ENCODE results near the gene KRT4.

Gene KRT4

DNA sequence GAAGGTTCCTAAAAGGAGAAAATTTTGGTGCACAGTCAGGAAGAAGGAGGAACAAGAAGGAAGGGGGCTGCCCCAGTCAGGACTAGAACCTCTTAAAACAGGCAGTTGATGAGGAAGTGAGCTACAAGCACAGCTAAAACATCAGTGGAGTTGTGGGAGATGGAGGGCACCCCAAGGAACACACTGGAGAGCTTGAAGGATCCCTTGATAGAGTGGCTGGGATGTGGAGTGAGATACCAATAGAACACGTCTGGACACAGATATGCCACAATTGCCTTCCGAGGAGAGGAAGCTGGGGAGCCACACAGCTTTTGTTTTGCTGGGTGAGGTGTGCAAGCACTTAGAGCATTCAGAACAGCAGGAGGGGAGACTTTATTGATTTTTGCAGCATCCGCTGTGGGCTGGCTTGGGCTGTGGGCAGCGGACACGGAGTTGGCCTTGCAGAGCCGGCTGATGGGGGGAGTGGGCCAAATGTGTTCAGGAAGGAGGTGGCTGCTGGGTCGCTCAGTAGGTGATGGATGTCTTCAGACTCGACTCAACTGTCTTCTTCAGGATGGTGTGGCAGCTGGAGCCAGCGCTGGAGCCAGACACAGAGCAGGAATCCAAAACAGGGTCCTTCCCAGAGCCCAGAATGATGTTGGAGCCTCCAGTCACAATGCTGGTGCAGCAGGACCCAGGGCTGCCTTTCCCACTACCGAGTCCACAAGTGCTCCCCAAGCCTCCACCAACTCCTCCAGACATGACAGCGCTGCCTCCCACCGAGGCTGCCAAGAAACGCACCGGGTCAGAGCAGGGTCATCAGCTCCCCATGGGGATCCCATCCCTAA lies 24.9 kb upstream of the KRT4 start:
- CTCF ChIA-PET: interaction anchor here (1.2 kb wide), 1 partner anchor 41 kb away, joined by 3 read pairs; no protein-coding TSS in a partner anchor
- TF ChIP-seq ZNF384 (IDR thresholded peaks at IDR 0.05): no peak
- TF ChIP-seq BHLHE40 (IDR thresholded peaks at IDR 0.05; ENCODE audit: borderline replicate concordance): no peak
- TF ChIP-seq TARDBP (IDR thresholded peaks at IDR 0.05): no peak
- no peak for TF ChIP-seq PKNOX1 (IDR thresholded peaks at IDR 0.05)
- TF ChIP-seq L3MBTL2 (conservative IDR thresholded peaks at IDR 0.05): no peak
- no peak for TF ChIP-seq FOXA1 (IDR thresholded peaks at IDR 0.05)
- TF ChIP-seq SUZ12 (IDR thresholded peaks at IDR 0.05): no peak
- TF ChIP-seq HDGF (IDR thresholded peaks at IDR 0.05; ENCODE audit: borderline replicate concordance): no peak
- no peak for TF ChIP-seq SP1 (IDR thresholded peaks at IDR 0.05)
- TF ChIP-seq CTBP1 (IDR thresholded peaks at IDR 0.05; ENCODE audit: borderline replicate concordance): no peak
- TF ChIP-seq FOXM1 (IDR thresholded peaks at IDR 0.05; ENCODE audit: borderline replicate concordance): no peak
- no peak for TF ChIP-seq FOXK2 (IDR thresholded peaks at IDR 0.05)
- no peak for TF ChIP-seq LEF1 (IDR thresholded peaks at IDR 0.05; ENCODE audit: borderline replicate concordance)
- no peak for DNase-seq (ENCODE audit: extremely low spot score)
- POLR2A ChIA-PET: no interaction called here

DNA sequence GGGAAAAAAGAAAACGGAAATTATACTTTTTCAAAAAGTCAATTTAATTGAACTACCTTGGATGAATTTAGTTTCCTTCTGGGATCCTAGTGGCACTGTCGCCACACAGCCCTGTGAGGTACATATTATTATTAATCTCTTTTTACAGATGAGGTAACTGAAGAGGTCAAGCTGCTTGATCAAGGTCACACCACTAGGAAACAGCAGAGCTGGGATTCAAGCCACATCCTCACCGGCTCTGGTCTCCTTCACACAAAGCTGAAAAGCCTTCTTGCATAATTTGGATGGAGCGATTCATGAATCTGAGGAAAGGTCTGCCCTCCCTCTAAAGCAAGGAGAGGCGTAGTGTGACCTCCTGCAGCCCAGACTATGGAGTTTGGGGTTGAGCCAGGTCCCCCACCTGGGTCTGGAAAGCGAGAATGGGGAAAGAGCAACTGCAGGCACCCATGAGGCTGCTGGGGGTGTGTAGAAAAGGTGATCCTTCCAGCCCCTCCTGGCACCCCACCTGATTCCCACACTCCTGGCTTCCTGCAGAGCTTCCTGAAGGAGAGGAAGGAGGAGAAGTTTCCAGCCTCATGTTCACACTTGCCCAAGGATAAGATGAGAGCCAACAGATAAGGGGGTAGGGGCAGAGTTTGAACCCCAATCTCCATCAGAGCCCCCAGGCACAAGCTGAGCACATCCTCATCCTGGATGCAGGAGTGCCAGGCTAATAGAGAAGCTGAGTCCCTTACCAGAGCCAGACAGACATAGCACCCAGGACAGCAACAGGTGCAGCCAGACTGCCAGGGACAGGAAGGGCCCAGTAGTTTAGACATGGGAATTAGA lies 24.1 kb upstream of the KRT4 start:
- TF ChIP-seq ZNF384 (IDR thresholded peaks at IDR 0.05) (no peak), ELF4 (IDR thresholded peaks at IDR 0.05) (no peak), L3MBTL2 (conservative IDR thresholded peaks at IDR 0.05) (no peak), PKNOX1 (IDR thresholded peaks at IDR 0.05) (no peak), FOXA1 (IDR thresholded peaks at IDR 0.05) (no peak), FOXM1 (IDR thresholded peaks at IDR 0.05; ENCODE audit: borderline replicate concordance) (no peak), CTBP1 (IDR thresholded peaks at IDR 0.05; ENCODE audit: borderline replicate concordance) (no peak), NFRKB (IDR thresholded peaks at IDR 0.05) (no peak), BHLHE40 (IDR thresholded peaks at IDR 0.05; ENCODE audit: borderline replicate concordance) (no peak), LEF1 (IDR thresholded peaks at IDR 0.05; ENCODE audit: borderline replicate concordance) (no peak), ARNT (IDR thresholded peaks at IDR 0.05) (no peak), TARDBP (IDR thresholded peaks at IDR 0.05) (no peak), SUZ12 (IDR thresholded peaks at IDR 0.05) (no peak), FOXK2 (IDR thresholded peaks at IDR 0.05) (no peak), HDGF (IDR thresholded peaks at IDR 0.05; ENCODE audit: borderline replicate concordance) (no peak), SP1 (IDR thresholded peaks at IDR 0.05) (no peak)
- no peak for DNase-seq (ENCODE audit: extremely low spot score)
- ChIA-PET POLR2A (no interaction called here), CTCF (no interaction called here)

DNA sequence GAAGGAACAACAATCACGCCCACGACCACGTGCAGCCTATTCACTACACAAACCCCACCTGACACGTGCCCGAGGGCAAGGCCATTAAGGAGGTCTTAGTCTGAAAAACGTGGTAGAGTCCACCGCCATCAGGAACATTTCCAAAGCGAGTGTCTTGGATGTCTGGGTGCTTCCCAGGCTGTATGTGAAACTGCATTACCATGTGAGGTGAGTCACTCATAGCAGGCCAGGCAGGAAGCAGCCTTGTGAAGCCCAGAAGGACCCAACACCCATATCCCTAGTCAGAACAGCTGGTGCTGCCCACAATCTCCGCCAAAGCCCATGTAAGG lies 23.5 kb upstream of the KRT4 start:
- ChIA-PET CTCF (no interaction called here), POLR2A (no interaction called here)
- no peak for TF ChIP-seq CTBP1 (IDR thresholded peaks at IDR 0.05; ENCODE audit: borderline replicate concordance)
- TF ChIP-seq PKNOX1 (IDR thresholded peaks at IDR 0.05): no peak
- no peak for TF ChIP-seq SUZ12 (IDR thresholded peaks at IDR 0.05)
- TF ChIP-seq ZNF384 (IDR thresholded peaks at IDR 0.05): no peak
- no peak for TF ChIP-seq FOXM1 (IDR thresholded peaks at IDR 0.05; ENCODE audit: borderline replicate concordance)
- no peak for TF ChIP-seq NFRKB (IDR thresholded peaks at IDR 0.05)
- TF ChIP-seq BHLHE40 (IDR thresholded peaks at IDR 0.05; ENCODE audit: borderline replicate concordance): no peak
- no peak for TF ChIP-seq FOXA1 (IDR thresholded peaks at IDR 0.05)
- TF ChIP-seq LEF1 (IDR thresholded peaks at IDR 0.05; ENCODE audit: borderline replicate concordance): no peak
- TF ChIP-seq ELF4 (IDR thresholded peaks at IDR 0.05): no peak
- no peak for TF ChIP-seq SP1 (IDR thresholded peaks at IDR 0.05)
- TF ChIP-seq ARNT (IDR thresholded peaks at IDR 0.05): no peak
- no peak for TF ChIP-seq HDGF (IDR thresholded peaks at IDR 0.05; ENCODE audit: borderline replicate concordance)
- TF ChIP-seq FOXK2 (IDR thresholded peaks at IDR 0.05): no peak
- no peak for TF ChIP-seq L3MBTL2 (conservative IDR thresholded peaks at IDR 0.05)
- no peak for TF ChIP-seq TARDBP (IDR thresholded peaks at IDR 0.05)
- DNase-seq (ENCODE audit: extremely low spot score): no peak

GRCh38 chr12:52836491-52837412 lies 22.8 kb upstream of the KRT4 start:
- TF ChIP-seq FOXK2 (IDR thresholded peaks at IDR 0.05) (no peak), SP1 (IDR thresholded peaks at IDR 0.05) (no peak), ELF4 (IDR thresholded peaks at IDR 0.05) (no peak), HDGF (IDR thresholded peaks at IDR 0.05; ENCODE audit: borderline replicate concordance) (no peak), L3MBTL2 (conservative IDR thresholded peaks at IDR 0.05) (no peak), LEF1 (IDR thresholded peaks at IDR 0.05; ENCODE audit: borderline replicate concordance) (no peak)
- DNase-seq (ENCODE audit: extremely low spot score): no peak
- CTCF ChIA-PET: no interaction called here
- POLR2A ChIA-PET: no interaction called here

DNA sequence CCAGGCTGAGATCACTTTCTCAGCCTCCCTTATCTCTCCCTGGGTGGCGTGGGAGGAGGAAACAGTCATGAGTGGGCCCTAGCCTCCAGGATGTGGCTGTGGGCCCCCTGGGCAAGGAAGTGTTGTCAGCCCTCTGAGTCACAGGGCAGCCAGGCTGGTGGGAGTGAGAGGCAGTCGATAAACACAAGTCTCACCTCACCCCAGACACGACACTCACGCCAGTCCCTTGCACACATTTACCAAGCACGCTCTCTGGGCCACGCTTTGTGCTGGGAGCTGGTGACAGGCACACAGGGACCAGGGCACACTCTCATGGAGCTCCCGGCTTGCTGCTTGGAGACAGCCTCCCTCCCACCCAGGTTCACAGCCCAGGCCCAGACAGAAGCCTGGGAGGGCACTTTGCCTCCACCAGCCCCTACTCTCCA lies 22.1 kb upstream of the KRT4 start:
- no peak for DNase-seq (ENCODE audit: extremely low spot score)
- no peak for TF ChIP-seq SP1 (IDR thresholded peaks at IDR 0.05)
- no peak for TF ChIP-seq SUZ12 (IDR thresholded peaks at IDR 0.05)
- TF ChIP-seq TARDBP (IDR thresholded peaks at IDR 0.05): no peak
- TF ChIP-seq BHLHE40 (IDR thresholded peaks at IDR 0.05; ENCODE audit: borderline replicate concordance): no peak
- no peak for TF ChIP-seq NFRKB (IDR thresholded peaks at IDR 0.05)
- TF ChIP-seq FOXK2 (IDR thresholded peaks at IDR 0.05): no peak
- TF ChIP-seq L3MBTL2 (conservative IDR thresholded peaks at IDR 0.05): no peak
- no peak for TF ChIP-seq ARNT (IDR thresholded peaks at IDR 0.05)
- no peak for TF ChIP-seq FOXA1 (IDR thresholded peaks at IDR 0.05)
- no peak for TF ChIP-seq LEF1 (IDR thresholded peaks at IDR 0.05; ENCODE audit: borderline replicate concordance)
- no peak for TF ChIP-seq CTBP1 (IDR thresholded peaks at IDR 0.05; ENCODE audit: borderline replicate concordance)
- TF ChIP-seq ELF4 (IDR thresholded peaks at IDR 0.05): no peak
- TF ChIP-seq PKNOX1 (IDR thresholded peaks at IDR 0.05): no peak
- no peak for TF ChIP-seq HDGF (IDR thresholded peaks at IDR 0.05; ENCODE audit: borderline replicate concordance)
- no peak for TF ChIP-seq ZNF384 (IDR thresholded peaks at IDR 0.05)
- TF ChIP-seq FOXM1 (IDR thresholded peaks at IDR 0.05; ENCODE audit: borderline replicate concordance): no peak
- CTCF ChIA-PET: no interaction called here
- POLR2A ChIA-PET: no interaction called here

Data from HEK293T (cell line).